ELR (cell line): Measurements from ENCODE around the gene SARS2.
"Not testable (repeated sequence)": the region's sequence is repeated elsewhere in the genome, so short reads cannot be mapped to it uniquely, and the experiment has no call there.

ENCODE experiments used
- DNase-seq: peaks from one replicate; pipeline ENCODE4 v3.0.0-alpha.2; 2015; ENCODE audit warnings: low read depth

SARS2 gene

DNA sequence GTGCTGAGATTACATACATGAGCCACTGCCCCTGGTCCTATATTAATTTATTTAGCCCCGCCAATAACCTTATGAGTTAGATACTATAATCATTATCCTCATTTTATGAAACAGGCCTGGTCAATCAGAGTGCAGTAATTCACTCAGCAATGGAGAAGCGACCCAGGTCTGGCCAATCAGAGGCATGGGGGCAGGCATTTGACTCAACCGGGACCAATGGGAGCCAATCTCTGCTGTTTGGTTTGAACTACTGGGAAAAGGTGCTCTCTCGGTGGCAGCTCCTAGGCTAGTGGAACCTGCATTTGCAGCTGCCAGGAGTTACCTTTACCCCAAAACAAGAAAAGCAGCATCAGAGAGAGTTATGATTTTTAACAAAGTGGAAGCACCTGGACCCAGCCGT is 37.7 kb downstream of the SARS2 start:
- no peak for DNase-seq

DNA sequence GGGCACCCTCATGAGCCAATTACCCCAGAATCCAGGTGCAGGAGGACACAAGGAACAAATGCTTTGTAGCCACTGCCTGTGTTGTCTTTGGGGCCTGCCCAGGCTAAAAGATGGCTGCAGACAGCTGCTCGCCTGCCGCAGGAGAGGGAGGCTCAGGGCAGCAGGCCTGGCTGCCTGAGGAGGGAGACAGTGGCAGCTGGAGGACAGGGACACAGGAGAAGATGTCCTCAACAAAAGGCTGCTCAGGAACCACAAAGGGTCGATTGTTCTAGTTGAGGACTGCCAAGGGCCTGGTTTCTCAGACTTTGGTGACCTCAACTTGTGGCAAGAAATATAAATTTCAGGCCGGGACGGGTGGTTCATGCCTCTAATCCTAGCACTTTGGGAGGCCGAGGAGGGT is 38.8 kb downstream of the SARS2 start:
- no peak for DNase-seq

DNA sequence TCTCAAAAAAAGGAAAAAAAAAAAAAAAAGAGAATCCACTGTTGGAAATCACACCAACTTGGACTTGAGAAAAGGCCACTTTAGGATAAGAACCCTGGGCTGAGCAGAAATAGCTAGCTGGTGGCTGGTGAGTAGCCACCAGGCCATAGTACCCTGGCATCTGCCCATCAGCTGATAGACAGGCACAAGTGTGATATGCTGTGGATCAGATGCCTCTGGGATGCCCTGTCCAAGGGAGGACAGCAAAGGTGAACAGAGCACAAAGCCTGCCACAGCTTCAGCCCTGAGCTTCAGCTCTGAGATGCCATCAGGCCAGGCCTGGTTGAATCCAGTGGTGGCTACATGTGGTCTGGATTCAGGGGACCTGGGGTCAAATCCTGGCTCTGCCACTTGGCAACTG is 39.9 kb downstream of the SARS2 start:
- no peak for DNase-seq

DNA sequence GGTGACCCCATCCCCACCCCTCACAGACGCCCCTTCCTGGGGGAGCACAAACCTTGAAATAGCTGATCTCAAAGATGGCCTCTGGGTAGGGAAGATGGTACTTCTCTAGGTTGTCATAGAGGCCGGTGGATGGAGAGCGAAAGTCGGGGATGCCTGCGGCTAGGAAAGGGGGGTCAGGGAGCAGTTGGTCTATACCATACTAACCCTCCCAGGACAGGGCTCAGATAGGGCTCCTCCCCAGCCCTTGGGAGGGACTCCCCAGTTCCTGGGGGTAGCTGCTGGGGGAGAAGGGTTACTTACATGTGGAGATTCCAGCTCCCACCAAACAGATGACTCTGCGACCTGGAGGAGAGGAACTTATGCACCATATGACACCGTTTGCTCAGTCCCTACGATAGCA is 40.8 kb downstream of the SARS2 start:
- DNase-seq: no peak

DNA sequence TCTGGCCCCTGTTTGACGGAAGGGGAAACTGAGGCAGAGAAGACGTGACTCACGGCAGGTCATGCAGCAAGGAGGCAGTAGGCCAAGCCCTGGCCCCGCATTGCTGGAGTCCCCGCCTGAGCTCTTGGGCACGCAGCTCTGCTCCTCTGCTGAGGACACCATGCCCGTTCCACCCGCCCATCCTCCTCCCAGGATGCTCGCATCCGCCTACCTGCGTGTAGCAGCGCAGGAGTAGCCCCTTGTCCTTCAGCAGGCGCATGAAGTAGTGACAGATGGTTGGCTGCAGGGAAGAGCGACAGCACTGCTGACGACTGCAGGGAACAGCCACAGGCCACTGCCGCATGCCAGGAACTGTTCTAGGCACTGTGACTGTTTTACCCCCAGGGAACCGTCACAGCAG is 41.7 kb downstream of the SARS2 start:
- DNase-seq: no peak

DNA sequence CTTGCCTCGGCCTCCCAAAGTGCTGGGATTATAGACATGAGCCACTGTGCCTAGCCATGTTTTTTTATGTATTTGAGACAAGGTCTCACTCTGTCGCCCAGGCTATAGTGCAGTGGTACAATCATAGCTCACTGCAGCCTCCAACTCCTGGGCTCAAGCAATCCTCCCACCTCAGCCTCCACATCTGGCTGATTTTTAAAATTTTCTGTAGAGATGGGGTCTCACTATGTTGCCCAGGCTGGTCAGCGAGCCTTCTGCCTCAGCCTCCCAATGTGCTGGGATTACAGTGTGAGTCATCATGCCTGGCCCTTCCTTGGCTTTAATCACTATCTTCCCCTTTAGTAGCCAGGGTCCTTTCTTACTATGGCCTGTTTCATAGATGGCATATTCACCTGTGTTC is 45.9 kb downstream of the SARS2 start:
- not testable (repeated sequence) for DNase-seq

DNA sequence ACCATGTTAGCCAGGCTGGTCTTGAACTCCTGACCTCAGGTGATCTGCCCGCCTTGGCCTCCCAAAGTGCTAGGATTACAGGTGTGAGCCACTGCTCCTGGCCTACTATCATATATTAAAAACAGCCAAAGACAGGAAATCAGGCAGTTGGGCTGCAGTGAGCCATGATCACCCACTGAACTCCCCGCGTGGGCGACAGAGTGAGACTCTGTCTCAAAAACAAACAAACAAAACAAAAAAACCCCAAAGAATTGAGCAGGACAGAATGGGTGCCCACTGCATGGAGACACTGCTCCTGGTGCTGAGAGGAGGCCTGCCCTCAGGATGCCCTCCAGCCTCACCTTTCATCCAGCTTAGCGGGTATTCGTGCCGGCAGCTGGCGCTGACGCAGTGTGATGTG is 47.3 kb downstream of the SARS2 start:
- DNase-seq: no peak

DNA sequence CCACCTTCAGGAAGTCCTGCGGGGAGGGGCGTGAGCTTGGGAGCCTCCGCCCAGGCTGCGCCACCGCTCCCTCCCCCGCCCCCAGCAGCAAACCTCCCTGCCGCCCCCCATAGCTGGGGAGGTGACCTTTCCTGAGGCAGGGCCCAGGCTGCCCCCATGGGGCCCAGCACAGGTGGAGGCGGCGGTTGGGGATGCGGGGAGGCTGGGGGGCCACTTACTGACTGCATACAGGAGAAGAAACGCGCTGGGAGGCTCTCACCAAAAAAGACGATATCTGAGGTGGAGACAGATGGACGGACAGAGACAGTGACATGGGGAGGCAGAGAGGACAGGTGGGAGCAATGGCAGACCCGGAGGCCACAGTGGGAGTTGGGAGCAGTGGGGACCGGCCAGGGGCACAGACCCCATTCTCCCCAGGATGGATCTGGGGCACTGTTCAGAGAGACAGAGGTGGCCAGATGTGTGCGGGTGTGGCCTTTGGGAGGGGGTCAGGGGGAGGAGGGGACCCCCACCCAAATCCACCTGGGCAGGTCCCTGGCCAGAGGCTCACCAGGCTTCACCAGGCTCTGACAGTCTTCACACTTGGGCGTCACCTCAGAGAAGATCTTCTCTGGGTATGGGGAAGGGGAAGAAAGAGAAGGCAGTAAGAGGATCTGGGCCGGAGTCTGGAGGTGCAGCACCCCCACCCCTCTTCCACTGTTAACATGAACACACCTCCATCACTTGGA is 49.5 kb downstream of the SARS2 start:
- DNase-seq: no peak

DNA sequence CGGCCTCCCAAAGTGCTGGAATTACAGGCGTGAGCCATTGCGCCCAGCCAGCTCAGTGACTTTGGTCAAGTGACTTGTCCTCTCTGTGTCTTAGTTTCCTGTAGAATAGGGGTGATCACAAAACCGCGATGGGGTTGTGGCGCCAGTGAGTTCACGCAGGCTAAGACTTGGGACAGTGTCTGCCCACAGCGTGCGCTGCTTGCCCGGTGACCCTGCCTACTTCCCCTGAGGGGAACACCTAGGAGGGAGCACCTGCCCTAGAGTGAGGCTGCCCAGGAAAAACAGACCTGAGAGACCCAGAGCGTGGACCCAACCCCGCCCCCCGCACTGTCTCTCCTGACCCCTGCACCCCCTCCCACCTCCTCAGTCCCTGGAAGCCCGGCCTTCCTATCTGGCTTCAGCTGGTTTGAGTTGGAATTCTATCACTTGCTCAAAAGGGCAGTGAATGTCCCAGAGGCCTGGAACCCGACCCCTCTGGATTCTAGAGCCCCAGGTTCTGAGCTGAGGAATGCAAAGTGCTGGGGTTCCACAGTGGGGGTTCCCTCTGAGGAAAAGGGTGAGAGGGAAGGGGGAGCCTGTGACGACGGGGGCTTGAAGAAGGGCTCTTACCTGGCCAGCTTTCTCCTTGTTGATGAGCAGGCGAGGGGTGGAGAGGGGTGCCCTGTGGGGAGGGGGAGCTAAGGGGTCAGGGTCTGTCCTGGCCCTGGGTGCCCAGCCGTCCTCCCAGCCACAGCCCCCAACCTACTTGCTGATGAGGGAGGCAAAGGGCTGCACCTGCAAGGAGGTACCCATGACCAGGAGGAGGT is 50.3 kb downstream of the SARS2 start:
- no peak for DNase-seq

DNA sequence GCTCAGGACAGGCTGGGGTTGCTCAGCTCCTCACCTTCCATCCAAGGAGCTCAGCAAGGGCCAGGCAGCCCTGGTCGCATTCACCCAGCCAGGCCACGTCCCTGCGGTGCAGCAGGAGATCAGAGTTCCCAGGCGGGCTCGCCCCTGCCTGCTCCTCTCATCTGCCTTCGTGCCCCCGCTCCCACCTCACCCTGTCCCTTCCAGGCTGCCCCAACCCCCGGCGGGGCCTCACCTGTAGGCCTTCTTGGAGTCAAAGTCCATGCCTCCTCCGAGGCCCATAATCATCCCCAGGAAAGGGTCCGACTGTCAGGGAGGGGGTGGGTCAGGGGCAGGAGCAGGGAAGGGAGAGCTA is 51.2 kb downstream of the SARS2 start:
- no peak for DNase-seq

DNA sequence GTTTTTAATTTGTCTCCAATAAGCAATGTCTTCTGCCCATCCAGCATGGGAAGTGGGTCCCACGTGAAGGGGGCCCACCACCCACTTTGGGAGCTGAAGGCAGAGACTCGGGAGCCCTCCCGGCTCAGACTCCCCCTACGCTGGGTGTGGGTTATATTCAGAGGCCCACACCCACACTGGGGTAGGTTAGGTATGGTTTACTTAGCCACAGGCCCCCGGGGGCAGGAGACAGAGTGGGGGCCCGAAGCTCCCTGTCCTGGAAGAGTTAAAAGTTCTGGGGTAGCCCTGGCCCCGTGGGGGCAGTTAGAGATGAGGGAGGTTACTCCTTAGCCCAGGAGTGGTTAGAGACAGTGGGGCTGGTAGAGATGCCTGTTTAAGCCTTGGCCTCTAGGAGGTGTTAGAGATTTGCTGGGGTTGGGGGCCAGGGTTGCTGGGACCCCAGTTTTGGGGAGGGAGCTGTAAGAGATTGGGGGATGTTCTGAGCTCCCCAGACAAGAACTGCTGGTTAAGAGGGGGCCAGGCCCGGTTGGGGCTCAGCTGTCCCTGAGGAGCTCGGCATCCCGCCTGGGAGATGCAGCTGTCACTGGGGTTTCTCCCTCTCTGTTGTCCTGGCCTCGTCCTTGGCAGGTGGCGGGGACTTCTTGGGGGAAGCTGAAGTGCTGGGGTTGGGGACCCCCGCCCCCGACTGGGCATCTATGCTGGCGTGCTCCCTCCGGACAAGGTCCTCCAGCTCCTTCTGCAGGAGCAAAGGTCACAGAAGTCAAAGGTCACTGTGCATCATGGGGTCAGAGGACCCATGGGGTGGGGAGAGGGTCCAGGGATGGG is 51.8 kb downstream of the SARS2 start:
- no peak for DNase-seq

DNA sequence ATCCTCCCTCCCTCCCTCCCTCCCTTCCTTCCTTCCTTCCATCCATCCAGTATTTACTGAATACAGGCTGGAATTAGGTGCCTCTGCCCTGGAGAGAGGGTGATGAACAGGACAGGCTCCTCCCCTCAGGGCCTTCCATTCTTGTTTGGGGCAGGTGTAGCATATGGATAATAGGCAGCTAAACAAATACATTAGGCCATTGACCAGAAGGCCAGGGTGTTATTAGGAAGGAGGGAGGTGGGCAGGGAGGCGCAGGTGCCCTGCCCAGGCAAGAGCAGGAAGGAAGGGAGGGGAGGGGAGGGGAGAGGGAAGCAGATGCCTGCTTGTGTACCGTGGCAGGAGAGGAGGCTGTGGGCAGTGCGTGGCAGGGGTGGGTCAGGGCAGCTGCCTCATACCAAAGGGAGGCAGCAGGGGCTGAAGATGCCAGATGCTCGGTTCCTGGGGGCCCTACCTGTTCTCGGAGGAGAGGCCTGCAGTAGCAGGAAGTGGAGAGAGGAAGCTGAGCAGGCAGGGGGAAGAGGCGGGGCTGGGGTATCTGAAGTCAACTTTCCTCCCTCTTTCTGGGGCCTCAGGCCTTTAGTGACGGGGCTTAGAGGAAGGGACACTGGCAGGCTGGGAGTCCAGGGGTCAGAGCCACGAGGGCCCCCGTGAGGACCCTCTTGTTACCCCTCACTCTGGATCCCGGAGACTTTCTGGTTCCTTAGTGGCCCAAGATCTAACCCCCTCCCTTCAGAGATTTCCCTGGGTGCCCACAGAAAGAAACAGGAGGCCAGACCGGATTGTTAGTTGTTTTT is 52.6 kb downstream of the SARS2 start, which contains the start of gene RINL:
Gene RINL (minus strand): TSS at position 495 of the 794 bp plus-strand sequence. CDS start 1,533 bp downstream, outside the sequence.
- no peak for DNase-seq

DNA sequence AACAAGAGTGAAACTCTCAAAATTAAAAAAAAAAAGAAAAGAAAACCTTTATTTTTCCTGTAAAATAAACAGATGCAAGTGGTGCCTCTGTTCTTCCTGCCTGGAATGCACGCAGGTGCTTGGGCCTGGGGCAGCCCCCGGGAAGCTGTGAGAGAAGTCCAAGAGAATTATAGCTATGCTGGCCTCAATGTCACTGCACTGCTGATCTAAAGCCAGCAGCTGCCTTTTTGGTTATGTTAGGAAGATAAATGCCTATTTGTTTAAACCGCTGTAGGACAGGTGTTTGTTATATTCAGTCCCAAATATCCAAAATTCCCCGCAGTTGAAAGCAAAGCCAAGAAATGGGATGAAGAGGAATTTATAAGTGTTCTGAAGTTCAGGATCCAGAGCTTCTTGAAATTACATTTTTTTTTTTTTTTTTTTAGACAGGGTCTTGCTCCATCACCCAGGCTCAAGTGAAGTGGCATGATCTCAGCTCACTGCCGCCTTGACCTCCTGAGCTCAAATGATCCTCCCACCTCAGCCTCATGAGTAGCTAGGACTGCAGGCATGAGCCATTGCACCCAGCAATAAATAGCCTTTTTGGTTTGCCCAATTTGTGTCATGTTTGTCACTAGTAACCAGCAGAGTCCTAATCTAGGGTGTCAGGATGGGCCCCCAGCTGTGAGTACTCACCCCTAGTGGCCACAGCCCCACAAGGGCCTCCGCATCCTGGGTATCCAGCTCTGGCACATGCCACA is 54.7 kb downstream of the SARS2 start:
- DNase-seq: no peak

DNA sequence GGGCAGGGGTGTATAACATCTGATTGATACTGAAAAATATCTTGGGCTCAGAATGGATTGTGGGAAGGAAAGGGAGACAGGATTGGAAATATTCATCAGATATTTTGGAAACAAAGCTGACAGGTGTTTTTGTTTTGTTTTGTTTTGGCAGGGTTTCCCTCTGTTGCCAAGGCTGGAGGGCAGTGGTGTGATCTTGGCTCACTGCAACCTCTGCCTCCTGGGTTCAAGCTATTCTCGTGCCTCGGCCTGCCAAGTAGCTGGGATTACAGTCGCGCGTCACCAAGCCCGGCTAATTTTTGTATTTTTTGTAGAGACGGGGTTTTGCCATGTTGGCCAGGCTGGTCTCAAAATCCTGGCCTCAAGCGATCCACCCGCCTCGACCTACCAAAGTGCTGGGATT is 57.2 kb downstream of the SARS2 start:
- DNase-seq: not testable (repeated sequence)

DNA sequence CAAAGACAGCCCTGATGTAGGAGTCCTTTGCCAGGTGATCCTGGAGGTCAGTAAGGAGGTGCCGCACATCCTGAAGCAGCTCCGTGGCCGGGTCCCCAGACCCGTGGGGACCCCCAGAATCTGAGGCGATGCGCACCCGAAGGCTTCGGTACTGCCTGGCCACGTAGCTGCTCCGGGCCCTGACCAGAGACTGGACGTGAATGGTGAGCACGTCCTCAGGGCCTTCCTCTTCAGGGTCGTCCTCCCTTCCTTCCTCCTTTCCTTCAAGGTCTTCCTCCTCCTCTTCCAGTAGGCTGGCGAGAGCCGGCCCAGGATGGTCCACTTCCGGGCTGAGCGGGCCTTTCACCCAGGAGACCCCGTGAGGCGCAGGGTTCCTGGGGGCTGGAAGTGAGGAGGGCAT is 60.0 kb downstream of the SARS2 start:
- DNase-seq: no peak

DNA sequence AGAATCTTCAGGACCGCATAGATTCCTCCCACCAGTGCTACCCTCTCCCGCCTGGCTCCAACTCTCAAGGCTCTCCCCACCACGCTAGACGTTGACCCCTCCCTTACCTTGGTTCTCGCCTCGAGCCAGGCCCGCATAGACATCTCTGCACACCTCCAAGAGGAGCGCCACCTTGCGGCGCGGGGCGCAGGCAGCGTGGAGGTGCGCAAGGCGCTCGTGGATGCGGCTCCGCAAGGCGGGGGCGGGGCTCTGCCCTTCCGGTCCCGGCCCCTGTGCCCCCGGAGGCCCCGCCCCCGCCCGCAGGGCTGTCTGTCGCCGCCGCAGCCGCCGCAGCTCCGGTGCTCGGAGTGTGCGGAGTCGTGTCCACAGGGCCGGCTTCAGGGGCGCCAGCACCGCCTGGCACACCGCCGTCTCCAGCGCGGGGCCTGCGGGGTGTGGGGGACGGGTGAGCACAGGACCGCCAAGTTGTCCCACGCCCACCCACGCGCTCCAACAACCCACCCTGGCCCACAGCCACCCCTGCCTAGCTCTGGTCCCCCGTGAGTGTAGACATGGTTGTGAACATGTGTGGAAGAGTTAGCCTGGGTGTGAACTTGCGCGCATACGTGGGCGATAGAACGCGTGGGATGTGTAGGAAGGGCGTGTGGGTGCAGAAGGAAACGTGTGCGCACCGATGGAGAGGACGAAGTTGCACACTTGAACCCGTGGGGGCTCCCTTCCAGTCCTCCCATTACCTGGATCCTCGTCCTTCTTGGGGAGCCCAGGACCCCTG is 60.5 kb downstream of the SARS2 start:
- DNase-seq: peak; percentile 69

DNA sequence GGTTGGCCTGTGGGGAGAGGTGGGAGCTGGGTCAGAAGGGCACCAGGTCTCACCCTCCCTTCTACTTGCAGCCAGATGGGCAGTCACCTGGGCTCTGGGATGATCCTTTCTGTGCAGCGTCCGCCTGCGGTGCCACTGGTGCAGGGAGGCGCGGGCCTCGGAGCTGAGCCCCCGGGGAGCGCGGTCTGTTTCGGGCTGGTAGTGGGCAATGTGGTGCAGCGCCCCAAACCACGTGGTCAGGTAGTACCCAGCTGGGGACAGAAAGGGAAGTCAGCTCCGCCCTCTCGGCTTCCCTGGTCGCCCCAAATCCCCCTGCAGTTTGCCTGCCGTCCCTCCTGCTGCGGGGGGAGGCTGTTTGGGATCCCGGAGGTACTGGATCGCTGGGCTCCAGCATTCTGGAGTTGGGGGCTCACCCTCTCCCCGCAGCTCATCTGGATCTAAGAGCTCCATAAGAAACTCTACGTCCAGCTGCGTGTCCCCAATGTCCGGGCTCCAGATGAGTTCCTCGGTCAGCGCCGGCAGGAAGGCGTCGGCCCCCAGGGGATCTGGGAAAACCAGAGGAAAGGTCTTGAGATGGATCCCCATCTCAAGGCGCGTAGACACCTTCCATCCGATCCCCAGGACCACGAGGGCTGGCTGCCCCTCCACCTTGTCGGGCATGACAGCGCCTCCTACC is 61.3 kb downstream of the SARS2 start:
- DNase-seq: no peak

DNA sequence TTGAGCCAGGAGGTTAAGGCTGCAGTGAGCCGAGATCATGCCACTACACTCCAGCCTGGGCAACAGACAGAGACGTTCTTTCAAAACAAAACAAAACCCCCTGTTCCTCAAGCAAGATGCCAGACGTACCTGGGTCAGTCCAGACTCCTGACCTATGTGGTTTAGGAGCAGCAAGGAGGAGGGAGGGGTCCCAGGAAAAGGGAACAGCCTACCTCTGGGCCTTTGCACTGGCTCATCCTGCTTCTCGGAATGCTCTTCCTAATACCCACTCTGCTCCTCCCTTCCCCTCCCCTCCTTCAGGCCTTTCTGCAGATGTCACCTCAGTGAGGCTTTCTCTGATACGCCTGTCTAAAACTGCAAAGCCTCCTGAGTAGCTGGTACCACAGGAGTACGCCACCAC is 62.0 kb downstream of the SARS2 start:
- no peak for DNase-seq

DNA sequence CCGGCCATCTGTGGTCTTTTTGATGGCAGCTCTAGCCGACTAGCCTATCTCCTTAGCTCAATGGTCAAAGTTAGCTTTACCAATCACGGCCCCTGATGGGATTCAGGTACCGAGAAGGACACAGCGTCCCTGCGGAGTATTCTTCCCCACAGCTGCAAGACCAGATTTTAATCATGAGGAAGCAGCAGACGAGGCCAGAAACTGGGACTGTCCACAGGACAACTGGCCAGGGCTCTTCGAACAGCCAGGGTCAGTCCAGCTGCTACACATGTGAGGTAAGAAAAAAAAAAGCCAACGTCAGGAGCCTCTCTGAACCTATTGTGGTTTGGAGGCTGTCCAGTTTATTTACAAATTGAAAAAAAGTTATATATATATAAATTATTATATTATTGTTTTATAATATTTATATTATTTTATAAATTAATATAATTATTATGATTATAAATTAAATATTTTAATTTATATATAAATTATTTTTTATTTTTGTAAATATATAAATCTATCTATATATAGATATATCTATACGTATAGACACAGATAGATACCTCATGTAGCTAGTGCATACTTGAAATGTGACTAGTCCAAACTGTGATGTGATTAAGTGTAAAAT is 63.3 kb downstream of the SARS2 start:
- DNase-seq: no peak
